GM19372 (cell line): ENCODE results near the gene GPR37L1.
"Not testable (repeated sequence)": the region's sequence is repeated elsewhere in the genome, so short reads cannot be mapped to it uniquely, and the experiment has no call there.

Experiments
- ATAC-seq: cut with Tn5 transposase; IDR thresholded peaks from one replicate; pipeline ENCODE4 v1.9.1; 2021; ENCODE audit warnings: mild to moderate bottlenecking, low read depth, moderate library complexity; ENCODE audit not compliant: unreplicated experiment

The GPR37L1 gene

DNA sequence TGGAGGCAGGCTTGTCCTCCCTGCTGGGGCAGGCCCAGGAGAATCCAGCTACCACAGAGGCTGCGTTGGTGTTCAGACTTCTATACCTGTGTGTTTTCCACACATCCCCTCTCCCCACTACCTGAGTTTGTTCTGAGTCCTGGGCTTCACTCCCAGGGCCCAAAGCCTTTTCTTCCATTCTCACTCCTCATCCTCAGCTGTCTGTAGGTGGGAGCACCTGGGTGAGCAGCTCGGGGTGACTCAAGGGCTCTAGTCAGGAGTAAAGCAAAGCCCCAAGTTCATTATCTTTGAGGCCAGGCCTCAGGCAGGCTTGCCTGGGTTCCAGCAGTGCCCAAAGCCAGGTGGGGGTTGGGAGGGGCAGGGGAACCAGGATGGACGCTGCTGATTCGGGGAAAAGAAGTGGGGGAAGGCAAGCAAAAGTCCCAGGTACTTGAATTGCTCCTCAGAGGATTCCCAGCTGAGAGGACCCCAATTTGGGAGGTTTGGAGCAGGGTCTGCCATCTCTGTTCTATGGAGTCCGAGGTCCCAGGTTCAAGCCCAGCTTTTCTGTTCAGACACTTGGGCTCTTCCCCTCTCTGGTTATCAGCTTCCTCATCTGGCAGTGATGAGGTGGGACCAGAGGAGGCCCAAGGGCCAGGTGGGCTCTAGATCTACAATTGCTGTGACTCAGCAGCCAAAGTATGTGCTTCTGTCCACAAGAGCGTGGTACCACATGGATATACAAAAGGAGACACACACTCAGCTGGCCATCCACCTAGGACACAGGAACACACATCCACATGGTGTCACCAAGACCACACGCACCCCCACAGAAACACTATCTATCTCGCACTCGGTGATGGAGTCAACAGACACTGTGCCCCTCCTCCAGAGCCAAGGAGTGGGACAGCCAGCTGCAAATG, 43.5 kb downstream of the GPR37L1 start:
- ATAC-seq, result no peak

DNA sequence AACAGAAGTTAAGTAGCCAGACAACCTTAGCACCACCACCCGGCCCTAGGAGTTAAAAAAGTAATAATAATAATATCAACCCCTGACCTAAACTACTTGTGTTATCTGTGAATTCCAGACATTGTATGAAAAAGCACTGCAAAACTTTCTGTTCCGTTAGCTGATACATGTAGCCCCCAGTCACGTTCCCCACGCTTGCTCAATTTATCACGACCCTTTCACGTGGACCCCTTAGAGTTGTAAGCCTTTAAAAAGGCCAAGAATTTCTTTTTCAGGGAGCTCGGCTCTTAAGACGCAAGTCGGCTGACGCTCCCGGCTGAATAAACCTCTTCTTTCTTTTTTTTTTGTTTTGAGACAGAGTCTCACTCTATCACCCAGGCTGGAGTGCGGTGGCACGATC, 44.3 kb downstream of the GPR37L1 start:
- ATAC-seq, result not testable (repeated sequence)

DNA sequence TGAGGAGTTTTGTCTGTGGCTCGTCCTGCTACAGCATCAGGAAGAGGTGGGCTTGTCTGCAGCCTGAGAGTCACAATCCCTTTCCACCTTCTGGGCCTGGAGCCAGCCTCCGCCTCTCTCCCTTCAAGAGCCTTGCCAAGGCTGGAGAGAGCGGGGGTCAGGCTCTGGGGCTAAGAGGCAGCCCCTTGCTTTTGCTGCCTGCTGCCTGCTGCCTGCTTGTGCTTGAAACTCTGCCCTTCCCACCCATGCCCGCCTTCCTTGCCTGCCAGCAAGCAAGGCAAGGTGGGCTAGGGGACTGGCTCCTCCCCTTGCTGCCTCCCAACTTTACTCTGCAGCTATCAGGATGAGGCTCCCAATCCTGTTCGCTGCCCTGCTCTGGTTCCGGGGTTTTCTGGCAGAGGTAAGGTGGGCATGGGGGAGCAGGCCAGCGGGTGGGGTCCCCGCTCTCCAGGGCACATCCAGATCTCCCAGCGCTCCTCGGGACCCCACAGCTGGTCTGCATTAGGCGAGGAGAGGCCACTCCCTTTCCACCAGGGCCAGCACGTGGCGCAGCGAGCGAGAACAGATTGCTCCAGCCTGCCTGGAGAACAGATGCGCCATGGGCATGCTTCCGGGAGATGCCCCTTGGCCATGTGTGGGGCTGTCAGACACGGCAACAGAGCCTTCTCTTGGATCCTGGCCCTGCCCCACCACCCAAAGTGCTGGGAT, 45.1 kb downstream of the GPR37L1 start:
- no peak for ATAC-seq

DNA sequence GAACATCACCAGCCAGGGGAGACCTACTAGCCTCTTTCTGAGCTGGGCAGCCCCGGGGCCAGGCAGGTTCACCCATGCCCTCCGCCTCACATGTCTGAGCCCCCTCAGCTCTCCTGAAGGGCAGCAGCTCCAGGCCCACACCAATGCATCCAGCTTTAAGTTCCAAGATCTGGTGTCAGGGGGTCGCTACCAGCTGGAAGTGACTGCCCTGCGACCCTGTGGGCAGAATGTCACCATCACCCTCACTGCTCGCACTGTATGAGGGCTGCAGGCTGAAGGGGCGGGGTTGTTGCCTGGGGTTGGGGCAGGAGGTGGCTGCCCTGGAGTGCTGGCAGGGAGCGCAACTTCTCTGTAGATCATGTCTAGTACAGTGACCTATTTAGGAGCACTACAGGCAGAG, 46.1 kb downstream of the GPR37L1 start:
- no peak for ATAC-seq

DNA sequence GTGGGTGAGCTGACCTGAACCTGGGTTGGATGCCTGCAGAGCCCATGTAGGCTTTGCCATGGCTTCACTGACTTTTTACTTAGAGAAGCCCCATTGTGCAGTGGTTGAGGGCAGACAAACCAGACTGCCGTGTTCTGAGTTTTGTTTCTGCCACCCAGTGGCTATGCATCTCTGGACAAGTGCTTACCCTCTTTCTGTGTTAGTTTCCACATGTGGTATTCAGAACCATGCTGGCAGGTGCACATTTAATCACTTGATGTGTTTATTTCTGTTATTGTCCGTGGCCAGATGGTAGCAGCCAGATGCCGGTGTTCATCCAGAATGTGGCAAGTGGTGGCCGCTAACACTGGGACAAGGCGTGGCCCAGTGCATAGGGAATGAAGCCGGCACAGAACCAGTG, 48.0 kb downstream of the GPR37L1 start:
- no peak for ATAC-seq

DNA sequence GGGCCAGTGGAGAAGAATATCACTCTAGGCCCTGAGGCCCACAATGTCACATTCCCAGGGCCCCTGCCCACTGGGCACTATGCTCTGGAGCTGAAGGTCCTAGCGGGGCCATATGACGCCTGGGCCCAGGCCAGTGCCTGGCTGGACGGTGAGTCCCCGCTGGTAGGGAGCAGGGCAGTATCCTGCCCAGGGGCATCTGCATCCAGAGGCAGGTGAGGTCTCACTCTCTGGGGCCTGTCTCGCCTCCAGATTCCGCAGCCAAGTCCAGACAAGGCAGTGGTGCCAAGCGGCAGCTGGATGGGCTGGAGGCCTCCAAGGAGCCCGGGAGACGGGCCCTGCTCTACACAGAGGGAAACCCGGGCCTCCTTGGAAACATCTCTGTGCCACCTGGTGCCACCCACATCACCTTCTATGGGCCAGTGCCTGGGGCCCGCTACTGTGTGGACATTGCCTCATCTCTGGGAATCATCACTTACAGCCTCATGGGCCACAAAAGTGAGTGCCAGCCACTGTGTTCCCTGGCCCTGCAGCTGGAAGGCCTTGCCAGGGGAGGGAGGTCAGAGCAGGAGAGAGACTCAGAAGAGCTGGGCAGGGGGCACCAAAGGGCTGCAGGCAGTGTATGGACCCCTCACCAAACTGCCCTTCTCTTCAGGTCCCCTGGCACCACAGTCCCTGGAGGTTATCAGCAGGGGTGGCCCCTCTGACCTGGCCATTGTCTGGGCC, 48.7 kb downstream of the GPR37L1 start:
- no peak for ATAC-seq

DNA sequence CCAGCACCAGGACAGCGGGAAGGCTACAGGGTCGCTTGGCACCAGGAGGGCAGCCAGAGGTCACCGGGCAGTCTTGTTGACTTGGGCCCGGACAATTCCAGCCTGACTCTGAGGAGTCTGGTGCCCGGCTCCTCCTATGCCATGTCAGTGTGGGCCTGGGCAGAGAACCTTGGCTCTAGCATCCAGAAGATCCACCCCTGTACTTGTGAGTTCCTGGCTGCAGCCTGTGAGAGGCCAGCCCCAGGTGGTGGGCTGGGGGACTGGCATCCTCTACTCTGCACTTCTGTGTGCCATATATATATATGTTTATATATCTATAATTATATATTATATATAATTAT, 49.3 kb downstream of the GPR37L1 start:
- no peak for ATAC-seq

DNA sequence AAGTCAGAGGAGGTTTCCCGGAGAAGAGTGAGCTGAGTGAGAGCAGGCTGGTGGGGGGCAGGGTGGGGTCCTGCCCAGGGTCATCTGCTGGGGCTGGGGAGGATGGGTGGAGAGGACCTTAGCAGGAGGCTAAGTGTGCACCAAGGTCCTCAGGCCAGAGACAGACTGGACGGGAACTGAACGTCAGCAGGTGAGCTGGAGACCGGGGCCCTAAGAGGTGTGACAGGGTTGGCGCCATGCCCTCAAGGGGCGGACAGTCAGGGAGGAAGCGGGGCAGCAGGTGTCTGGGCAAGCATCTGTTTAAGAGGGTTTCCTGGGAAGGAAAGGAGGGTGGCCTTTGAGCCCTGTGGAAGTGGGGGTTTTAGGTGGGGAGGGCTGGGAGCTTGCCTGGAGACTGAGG, 51.3 kb downstream of the GPR37L1 start:
- no peak for ATAC-seq

DNA sequence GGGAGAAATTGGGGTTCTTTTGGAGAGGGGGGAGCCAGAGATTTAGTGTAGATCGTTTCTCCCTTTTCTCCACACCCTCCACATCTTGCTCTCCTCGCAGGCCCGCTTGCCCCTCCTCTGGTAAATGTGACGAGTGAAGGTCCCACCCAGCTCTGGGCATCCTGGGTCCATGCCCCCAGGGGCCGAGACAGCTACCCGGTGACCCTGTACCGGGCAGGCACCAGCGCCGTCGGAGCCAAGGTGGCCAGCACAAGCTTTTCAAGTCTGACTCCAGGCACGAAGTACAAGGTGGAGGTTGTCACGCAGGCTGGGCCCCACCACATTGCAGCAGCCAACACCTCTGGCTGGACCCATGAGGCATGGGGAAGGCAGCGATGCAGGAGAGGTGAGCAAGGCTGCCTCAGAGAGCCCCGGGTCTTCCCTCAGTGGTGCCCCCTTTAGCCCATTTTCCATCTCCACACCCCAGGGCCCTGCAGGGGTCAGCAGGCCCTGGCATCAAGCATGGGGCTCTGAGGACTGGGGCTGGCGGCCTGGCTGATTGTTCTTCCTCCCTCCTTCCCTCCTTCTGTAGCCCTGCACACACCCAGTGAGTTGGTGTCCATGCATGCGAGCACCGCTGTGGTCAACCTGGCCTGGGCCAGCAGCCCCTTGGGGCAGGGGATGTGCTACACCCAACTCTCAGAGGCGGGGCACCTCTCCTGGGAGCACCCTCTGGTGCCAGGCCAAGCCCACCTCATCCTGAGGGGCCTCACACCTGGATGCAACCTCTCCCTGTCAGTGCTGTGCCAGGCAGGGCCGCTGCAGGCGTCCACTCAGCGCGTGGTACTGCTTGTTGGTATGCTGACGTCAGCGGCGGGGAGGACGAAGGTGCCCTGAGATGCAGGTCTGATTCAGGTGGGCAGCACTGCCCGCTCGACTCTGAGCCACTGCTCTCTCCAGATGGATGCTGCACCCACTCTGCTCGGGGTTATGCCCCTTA, 54.5 kb downstream of the GPR37L1 start:
- no peak for ATAC-seq

DNA sequence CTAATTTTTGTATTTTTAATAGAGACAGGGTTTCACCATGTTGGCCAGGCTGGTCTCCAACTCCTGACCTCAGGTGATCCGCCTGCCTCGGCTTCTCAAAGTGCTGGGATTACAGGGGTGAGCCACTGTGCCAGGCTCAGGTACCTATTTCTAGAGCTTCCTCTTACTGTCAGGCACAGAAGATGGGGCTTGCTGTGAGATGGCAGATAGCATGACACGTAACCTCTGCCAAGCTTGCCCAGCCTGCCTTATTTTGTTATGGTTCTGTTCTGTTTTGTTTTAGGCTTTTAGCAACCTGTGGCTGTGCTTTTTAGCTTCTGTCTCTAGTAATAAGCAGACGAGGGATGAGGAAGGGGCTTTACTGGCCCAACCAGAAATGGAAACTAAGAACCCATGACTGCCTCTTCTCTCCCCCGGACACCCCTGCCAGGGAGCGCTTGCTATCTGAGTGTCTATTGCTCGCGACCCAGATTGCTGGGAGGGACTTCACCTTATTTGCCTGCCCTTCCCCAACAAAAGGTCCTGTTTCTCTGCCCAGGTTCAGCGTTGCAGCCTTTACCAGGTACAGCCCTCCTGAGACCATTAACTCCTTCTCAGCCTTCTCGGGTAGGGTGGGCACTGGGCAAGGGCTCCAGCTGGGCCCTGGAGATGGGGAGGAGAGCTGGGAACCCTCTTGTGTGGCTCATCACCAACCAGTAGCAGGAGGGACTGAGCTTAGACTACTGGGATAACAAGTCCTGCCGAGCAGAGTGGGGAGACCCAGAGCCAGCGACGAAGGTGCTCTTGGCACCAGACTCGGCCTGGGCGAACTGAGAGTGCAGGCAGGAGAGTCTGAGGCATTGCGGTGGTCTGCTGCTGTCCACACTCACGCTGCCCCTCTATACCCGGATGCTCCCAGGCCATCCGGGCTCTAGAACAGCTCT, 57.4 kb downstream of the GPR37L1 start:
- ATAC-seq, result no peak

DNA sequence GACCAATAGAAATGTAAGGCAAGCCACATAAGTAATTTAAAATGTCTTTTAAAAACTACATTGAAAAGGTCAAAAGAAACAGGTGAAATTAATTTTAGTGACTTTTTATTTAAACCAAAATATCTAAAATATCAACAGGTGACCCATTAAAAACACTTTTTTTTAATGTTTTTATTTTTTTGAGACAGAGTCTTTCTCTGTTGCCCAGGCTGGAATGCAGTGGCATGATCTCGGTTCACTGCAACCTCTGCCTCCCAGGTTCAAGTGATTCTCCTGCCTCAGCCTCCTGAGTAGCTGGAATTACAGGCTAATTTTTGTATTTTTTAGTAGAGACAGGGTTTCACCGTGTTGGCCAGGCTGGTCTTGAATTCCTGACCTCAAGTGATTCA, 58.0 kb downstream of the GPR37L1 start:
- not testable (repeated sequence) for ATAC-seq

DNA sequence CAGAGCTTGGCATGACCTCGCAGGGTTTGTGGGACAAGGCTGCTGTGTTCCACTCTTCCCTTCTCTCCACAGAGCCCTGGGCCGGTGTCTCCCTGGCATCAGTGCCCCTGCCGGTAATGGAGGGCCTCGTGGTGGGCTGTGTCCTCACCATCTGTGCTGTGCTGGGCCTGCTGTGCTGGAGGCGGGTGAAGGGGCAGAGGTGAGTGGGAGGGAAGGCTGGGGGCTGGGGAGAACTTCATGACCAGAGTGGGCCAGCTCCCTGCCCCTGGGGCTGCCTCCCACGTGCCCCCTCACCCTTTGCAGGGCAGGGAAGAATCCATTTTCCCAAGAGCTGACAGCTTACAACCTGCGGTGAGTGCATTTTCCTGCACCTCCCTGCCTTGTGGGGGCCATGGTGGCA, 58.9 kb downstream of the GPR37L1 start:
- no peak for ATAC-seq

DNA sequence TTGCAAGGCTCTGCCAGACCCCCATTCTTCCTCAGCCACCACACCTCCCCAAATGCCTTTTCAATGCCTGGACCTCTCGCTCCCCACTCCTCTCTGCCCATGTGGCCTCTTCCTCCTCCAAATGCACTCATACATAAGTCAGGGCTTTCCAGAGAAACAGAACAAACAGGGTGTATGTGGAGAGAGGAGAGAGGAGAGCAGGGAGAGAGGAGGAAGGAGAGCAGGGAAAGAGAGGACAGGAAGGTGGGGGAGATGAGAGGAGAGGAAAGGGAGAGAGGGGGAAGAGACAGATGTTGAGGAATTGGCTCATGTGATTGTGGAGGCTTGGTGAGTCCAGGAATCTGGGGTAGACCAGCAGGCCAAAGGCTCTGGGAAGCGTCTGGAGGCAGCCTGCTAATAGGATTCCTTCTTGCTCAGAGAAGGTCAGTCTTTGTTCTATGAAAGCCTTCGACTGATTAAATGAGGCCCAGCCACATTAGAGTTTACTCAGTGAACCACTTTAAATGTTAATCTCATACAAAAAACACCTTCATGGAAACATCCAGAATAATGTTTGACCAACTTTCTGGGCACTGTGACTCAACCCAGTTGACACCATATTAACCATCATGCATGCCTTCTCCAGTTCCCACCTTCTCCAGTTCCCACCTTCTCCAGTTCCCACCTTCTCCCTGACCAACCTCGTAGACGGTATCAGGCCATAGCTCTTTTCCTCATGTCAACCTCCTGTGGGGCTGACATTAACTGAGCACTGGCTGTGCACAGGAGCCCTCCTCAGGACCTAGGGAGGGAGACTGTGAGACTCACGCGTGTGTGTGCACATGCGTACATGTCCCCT, 59.5 kb downstream of the GPR37L1 start:
- no peak for ATAC-seq
